Measurements from ENCODE around the gene WBP4. TPM values are rescaled to one million over a fixed set of nuclear protein-coding genes. Genes with fewer than 3 reads are reported as not detected.
A peak's percentile ranks its signal among the peaks of the same experiment; 100 is the strongest.
"Not testable (repeated sequence)": the region's sequence is repeated elsewhere in the genome, so short reads cannot be mapped to it uniquely, and the experiment has no call there.

The WBP4 gene
- total RNA-seq, 1 donor from 2014 or later, result 20.3 TPM

- intact Hi-C loops (cut with DNase I), result no loop called here
Measured at GRCh38 chr13:41040584-41041334, 20.6 kb upstream of the WBP4 start.

GRCh38 chr13:41042419-41042818 lies 18.9 kb upstream of the WBP4 start:
- ATAC-seq; intact Hi-C loops (cut with DNase I): not testable (repeated sequence)

More at GRCh38 chr13:41040584-41041334, 20.6 kb upstream of the WBP4 start:
- no peak for ATAC-seq
- DNase-seq (ENCODE audit: missing footprints), result peak; percentile 60

DNA sequence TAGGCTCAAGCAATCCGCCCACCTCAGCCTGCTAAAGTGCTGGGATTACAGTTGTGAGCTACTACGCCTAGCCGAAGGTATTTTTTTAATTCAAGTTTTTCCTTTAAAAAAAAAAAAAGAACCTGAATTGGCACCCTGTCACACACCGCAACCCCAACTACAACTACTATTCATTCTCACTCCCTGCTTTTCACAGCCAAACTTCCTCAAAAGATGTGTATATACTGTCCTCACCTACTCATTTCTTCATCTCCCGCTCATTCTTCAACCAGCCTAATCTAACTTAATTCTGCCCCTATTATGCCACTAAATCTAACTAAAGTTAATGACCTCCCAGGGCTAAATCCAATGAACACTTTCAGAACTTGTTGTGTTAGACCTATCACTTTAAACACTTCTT lies 12.7 kb upstream of the WBP4 start:
- intact Hi-C loops (cut with DNase I), result no loop called here
- DNase-seq (ENCODE audit: missing footprints) (no peak), ATAC-seq (no peak)

More at GRCh38 chr13:41042419-41042818, 18.9 kb upstream of the WBP4 start:
- DNase-seq (ENCODE audit: missing footprints), result not testable (repeated sequence)

DNA sequence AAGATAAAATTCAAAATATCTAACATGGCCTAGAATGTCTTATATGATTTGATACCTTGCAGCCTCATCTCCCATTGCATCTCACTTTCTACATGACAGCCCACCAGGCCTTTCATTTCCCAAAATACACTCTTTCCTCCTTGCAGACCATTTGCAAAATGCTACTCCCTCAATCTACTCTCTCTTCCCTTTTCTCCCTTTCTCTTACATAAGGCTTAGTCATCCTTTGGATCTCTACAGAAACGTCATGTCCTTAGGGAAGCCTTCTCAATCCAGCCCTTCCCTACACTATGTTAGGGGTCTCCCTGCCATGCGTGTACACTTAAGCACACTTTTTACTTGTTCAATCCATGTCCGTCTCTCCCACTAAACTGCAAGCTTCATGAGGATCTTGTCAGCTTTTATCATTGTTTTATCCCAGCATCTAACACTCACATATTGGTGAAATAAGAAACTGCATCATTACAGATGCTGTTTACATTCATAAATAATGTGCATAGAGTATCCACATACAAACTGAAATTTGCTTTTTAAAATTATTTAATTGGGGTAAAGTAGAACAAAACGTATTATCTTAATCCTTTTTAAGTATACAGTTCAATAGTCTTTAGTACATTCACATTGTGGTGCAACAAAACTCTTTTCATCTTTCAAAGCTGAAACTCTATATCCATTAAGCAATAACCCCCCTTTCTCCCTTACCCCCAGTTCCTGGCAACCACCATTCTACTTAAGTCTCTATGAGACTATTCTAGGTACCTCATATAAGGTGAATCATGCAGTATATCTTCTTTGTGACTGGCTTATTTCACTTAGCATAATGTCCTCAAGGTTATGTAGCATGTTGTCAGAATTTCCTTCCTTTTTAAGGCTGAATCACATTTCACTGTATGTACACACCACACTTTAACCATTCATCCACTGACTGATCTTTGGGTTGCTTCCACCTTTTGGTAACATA lies 11.5 kb upstream of the WBP4 start:
- no peak for DNase-seq (ENCODE audit: missing footprints)
- peak; percentile 21 for ATAC-seq
- intact Hi-C loops (cut with DNase I), result loop anchor here (5.0 kb wide), 1 partner anchor 47 kb away; no protein-coding TSS in a partner anchor

- ATAC-seq (no peak), DNase-seq (ENCODE audit: missing footprints) (no peak)
- intact Hi-C loops (cut with DNase I), result loop anchor here (5.0 kb wide), 1 partner anchor 50 kb away; no protein-coding TSS in a partner anchor
Measured at GRCh38 chr13:41052441-41052840, 8.9 kb upstream of the WBP4 start.

GRCh38 chr13:41053384-41053826 lies 7.9 kb upstream of the WBP4 start:
- DNase-seq (ENCODE audit: missing footprints), result no peak
- peak; percentile 78 for ATAC-seq
- intact Hi-C loops (cut with DNase I), result loop anchor here (5.0 kb wide), 1 partner anchor 51 kb away; no protein-coding TSS in a partner anchor

DNA sequence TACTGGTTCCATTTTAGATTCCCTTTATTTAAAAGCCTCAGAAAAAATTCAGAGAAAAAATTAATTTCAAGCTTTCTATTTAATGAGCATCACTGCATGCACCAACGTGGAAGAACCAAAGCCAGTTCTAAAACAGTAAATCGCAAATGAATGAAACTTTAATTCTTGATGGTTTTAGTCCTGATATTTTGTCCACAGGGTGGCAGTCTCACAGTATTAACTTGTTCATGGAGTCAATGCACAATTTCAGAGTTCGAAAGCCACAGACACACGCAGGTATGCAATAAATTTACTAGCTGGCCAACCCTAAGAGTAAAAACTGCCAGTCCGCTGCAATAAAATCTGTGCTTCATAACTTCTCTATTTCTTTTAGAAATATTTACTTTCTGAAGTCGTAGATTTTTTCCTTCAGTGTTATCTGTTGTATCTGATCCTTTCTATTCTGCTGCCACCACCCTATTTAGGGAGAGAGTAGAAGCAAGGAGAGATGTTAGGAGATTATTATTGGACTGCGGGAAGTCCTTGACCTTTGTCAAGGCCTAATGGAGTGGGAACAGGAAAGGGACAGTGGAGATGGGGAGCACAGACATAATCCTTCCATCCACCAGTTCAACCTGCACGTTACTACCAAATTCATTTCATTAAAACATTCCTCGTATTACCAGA lies 7.0 kb upstream of the WBP4 start:
- intact Hi-C loops (cut with DNase I), result loop anchor here (5.0 kb wide), 1 partner anchor 52 kb away; no protein-coding TSS in a partner anchor
- DNase-seq (ENCODE audit: missing footprints) (no peak), ATAC-seq (peak; percentile 23)

DNA sequence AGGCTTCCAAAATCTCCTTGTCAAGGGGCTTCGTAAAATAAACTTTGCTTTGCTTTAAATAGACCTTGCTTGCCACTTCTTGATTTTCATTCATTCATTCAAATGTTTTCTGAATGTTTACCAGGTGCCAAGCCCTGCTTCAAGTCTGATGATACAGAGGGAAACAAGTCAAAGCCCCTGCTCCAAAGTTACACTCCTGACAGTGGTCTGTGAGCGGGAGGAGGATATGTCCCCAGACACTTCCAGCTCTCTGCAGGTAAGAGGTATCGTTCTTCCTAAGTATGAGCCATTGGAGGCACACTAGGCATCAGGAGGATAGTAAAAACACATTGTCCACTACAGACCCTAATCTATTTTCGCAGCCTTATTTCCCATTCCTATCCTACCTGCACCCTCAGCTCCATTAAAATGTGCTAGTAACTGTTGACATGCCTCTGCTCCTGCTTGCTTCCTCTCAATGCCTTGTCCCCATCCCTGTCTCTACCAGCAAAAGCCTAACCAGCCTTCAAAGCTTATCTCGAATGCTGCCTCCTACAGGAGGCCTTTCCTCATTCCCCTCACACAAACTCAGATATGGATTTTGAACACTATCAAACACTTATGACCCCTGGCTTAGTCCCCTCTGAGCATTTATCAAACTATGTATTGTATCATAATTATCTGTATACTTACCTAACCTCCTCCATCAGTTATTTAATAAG lies 6.2 kb upstream of the WBP4 start:
- intact Hi-C loops (cut with DNase I), result loop anchor here (5.0 kb wide), 3 partner anchors 43 to 73 kb away; no protein-coding TSS in a partner anchor
- no peak for ATAC-seq
- DNase-seq (ENCODE audit: missing footprints), result no peak

DNA sequence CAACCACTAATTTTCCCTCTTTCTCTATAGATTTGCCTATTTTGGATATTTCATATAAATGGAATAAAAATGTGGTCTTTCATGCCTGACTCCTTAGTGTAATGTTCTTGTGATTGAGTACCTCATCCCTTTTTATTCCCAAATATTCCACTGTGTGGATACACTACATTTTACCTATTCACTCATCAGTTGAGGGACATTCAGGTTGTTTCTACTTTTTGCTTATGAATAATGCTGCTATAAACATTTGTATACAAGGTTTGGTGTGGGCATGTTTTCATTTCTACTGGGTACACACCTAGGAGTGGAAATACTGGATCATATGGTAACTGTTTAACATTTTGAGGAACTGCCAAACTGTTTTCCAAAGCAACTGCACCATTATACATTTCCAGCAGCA lies 5.1 kb upstream of the WBP4 start:
- DNase-seq (ENCODE audit: missing footprints) (no peak), ATAC-seq (no peak)
- intact Hi-C loops (cut with DNase I), result loop anchor here (5.0 kb wide), 2 partner anchors 44 to 74 kb away; no protein-coding TSS in a partner anchor

DNA sequence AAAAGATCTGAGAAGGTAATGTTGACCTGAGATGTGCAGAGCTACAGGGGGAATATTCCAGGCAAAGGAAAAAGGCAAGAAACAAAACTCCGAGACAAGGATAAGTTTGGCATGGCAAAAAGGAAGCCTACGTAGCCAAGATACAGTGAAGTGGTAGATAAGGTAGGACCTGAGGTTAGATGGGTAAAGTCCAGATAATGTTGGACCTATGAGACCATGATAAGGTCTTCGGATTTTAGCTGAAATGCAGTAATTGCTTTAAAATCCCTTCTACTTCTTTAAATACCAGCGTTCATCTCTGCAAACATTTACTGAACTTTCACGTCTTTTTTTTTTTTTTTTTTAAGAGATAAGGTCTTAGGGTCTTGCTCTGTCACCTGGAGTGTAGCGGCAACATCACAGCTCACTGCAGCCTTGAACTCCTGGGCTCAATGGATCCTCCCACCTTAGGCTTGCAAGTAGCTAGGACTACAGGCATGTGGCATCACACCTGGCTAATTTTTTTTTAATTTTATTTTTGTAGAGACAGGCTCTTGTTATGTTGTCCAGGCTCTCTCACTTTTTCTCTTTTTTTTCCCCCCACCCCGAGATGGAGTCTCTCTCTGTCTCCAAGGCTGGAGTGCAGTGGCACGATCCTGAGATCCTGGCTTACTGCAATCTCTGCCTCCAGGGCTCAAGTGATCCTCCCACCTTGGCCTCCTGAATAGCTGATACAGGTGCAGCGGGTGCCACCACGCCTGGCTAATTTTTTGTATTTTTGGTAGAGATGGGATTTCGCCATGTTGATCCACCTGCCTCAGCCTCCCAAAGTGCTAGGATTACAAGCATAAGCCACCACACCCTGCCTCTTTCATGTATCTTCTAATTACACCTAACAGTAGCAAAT lies 4.2 kb upstream of the WBP4 start:
- ATAC-seq, result no peak
- no peak for DNase-seq (ENCODE audit: missing footprints)
- intact Hi-C loops (cut with DNase I), result loop anchor here (5.0 kb wide), 2 partner anchors 45 to 75 kb away; no protein-coding TSS in a partner anchor

GRCh38 chr13:41058295-41059070 lies 2.8 kb upstream of the WBP4 start:
- intact Hi-C loops (cut with DNase I), result loop anchor here (5.0 kb wide), 2 partner anchors 46 to 76 kb away; no protein-coding TSS in a partner anchor
- ATAC-seq, result no peak
- DNase-seq (ENCODE audit: missing footprints), result no peak

GRCh38 chr13:41059456-41060081 lies 1.7 kb upstream of the WBP4 start:
- no peak for DNase-seq (ENCODE audit: missing footprints)
- no peak for ATAC-seq
- intact Hi-C loops (cut with DNase I), result loop anchor here (1.0 to 10.0 kb wide), 6 partner anchors 47 to 272 kb away; partner anchors contain the start of genes KBTBD6, NAA16 and SLC25A15

DNA sequence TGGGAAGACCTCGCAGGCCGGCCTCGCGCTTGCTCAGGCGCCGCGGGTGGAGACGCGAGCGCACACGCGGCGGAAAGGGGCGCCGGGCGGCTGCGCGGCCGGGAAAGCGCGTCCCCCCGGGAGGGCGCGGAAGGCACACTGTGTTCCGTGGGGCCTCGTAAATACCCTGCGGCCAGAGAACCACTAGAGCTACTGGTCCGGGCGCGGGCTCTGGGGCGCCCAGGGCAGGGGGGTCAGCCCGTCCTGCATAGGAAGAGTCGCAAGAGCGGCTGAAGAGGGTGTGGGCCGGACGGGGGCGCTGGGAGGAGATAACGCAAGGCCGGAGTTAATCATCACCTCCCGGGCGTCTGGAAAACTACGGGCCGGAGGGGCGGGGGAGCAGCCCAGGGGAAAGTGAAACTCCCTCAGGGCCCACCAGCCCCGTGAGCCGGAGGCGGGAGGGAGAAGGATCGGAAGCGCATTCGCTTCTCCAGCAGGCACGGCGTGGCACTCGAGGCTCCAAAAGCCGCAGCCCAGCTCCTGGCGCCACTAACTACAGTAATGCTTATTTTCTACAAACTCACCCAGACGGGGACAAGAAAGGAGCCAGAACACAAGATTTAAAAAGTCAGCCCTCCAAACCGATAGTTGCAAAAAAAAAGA lies 1.1 kb upstream of the WBP4 start:
- intact Hi-C loops (cut with DNase I), result loop anchor here (1.0 to 10.0 kb wide), 4 partner anchors 73 to 273 kb away; partner anchors contain the start of genes KBTBD6, NAA16 and SLC25A15
- ATAC-seq (peak; percentile 78), DNase-seq (ENCODE audit: missing footprints) (peak; percentile 95)

DNA sequence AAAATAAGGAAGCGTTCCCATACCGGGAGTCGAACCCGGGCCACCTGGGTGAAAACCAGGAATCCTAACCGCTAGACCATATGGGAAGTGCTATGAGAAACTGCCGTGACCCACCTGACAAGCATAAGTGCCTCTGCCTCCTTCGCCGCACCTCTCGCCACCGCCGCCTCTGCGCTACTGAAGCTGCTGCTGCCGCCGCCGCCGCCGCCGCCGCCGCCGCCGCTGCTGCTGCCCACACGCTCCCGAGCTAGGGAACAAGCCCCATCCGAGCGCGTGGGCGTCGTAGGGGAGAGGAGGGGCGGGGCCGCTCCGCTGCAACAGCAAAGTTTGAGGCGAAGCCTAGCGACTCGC lies 610 bp upstream of the WBP4 start:
- peak; percentile 94 for DNase-seq (ENCODE audit: missing footprints)
- ATAC-seq, result peak; percentile 56
- intact Hi-C loops (cut with DNase I), result loop anchor here (1.0 to 10.0 kb wide), 4 partner anchors 72 to 273 kb away; partner anchors contain the start of genes KBTBD6, NAA16 and SLC25A15
